NOMO-1 (cell line): ENCODE data around the gene PLEKHH1.

Experiments used
- DNase-seq, 2 experiments: peaks; one replicate each; lab custom pipeline; 2025; ENCODE audit not compliant: unreplicated experiment in 2 of 2; lab: John Stamatoyannopoulos, UW

The PLEKHH1 gene

GRCh38 chr14:67562025-67562775 is 29.1 kb downstream of the PLEKHH1 start:
- no peak for DNase-seq

DNA sequence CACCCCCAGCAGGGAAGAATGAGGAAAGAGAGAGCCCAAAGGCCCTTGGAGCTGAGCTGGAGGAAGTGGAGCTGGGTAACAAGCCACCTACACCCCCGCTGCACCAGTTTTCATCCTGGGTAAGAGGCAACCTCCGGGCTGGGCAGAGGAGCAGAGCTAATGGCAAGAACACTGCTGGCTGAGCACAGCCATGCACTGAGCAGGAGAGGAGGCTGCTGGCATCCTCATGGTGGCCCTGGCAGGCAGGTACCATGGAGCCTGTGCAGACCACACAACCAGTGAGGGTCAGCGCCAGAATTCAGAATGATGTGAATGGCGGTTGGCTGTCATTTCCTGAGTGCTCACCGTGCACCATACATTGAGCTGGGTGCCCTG is 29.7 kb downstream of the PLEKHH1 start:
- no peak for DNase-seq

DNA sequence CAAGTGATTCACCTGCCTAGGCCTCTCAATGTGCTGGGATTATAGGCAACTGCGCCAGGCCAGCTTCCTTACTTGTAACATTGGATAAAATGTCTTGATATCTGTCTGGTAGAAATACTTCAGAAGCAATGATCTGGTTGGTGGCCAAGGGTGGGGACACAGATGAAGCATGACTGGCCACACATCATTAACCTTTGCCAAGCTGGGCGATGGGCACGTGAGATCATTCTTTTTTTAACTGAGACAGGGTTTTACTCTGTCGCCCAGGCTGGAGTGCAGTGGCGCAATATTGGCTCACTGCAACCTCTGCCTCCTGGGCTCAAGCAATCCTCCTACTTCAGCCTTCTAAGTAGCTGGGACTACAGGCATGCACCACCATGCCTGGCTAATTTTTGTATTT is 31.1 kb downstream of the PLEKHH1 start:
- no peak for DNase-seq

DNA sequence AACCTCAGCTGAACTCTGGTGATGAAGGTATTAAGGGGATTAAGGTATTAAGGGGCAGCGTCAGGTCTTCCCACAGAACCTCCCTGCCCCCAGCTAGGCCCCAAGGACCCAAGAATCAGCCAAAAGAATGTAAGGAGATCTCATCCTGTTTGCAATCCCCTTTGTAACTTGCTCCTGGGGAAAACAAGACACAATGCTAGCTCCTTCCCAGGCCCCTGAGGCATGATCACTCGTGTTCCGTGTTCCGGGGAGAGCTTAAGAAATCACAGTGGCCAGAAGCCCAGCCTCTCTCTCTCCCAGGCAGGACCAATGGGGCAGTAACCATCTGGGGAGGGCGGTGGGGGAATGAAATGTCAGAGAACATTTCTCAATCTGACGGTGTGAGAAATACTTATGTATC is 33.8 kb downstream of the PLEKHH1 start:
- no peak for DNase-seq

DNA sequence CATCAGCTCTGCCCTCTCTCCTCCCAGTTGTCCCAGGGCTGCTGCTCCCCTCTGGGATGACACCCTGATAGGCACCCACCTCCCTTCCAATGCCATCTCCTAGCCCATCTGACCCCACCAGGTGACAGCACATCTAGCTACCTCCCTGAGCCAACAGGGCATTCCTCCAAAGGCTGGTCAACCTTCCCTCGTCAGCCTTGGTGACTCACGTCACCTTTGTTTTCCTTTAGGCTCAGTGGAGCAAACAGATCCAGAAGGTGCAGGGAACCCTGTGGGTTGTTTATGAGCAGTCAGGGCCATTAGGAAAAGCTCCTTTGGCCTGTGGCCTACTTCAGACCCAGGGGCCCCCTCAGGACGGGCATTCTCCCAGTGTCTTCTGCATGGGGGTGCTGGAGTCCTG is 34.6 kb downstream of the PLEKHH1 start:
- no peak for DNase-seq

DNA sequence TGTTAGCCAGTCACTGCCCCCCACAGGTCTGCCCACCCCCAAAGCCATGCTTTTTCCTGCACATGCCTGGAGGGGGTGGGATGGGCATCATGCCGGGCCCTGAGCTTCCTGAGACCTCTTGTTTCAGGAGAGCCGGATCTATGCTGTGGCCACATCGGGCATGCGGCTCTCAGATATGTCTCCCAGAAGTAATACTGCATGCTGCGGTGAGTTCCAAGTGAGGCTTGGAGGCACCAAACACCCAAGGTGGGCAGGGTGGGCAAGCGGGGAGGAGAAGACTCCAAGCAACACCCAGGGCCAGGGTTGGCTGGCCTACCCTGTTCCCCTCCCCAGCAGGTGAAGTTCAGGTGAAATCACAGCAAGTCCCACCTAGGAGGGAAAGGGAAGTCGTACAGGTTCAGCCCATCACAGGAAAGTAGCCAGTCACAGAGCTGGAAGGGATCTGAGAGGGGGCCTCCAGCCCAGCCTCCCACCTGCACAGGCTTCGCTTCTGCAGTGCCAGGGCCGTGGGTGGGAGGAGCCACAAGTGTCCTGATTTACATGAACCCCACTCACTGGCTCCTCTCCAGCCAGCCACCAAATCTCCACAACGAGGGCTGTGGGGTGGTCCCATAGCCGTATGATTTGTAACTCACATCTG is 36.0 kb downstream of the PLEKHH1 start:
- no peak for DNase-seq

- DNase-seq, result no peak
Observed at GRCh38 chr14:67569651-67570290, 36.7 kb downstream of the PLEKHH1 start.

DNA sequence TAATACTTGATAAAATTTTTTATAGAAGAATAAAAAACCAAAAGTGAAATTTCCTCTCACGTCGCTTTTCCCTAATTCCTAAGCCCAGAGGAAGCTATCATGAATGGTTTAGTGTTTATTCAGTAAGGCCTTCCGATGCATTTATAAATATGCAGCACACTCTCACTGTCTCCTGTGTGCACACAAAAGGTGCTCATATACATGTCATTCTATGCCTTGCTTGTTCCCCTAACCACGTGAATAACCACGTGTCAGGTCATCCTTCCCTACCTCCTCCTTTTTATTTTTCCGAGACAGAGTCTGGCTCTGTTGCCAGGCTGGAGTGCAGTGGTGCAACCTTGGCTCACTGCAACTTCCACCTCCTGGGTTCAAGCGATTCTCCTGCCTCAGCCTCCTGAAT is 37.4 kb downstream of the PLEKHH1 start:
- no peak for DNase-seq

GRCh38 chr14:67571275-67571990 is 38.3 kb downstream of the PLEKHH1 start:
- peak; percentile 12 to 52 for DNase-seq

GRCh38 chr14:67571991-67572323 is 38.9 kb downstream of the PLEKHH1 start:
- DNase-seq, result no peak

DNA sequence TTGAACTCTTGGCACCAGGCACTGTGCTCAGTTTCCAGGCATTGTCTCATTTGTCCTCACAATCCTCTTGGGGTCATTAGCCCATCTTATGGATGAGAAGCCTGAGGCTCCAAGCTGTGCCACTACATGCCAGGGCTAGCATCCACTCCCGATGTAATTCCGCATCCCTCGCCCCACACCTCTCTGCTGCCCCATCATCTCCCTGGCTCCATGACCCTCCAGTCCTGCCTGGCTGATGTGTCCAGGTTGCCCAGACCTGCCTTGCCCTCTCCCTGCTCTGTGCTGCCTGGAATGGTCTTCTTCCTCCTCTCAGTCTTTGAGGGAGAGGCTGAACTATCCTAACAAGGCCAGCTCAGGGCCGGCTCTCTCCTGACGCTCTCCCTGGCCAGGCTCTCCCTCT is 39.5 kb downstream of the PLEKHH1 start:
- DNase-seq, result no peak

- no peak for DNase-seq
Observed at GRCh38 chr14:67573228-67574010, 40.3 kb downstream of the PLEKHH1 start.

DNA sequence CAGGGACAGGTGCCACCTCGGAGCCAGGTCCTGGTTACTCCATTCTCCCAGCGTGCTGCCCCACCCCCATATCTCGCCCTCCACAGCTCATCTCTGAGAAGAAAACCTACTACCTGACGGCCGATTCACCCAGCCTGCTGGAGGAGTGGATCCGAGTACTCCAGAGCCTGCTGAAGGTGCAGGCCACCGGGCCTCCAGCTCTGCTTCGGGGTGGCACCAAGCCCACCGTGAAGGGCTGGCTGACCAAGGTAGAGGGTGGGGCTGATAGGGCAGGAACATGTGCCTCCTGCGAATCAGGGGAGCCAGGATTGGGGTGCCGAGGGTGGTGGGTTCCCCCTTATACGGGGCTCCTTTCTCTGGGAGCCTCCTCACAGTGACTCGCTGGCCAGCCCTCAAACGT is 41.1 kb downstream of the PLEKHH1 start:
- no peak for DNase-seq

GRCh38 chr14:67574806-67575205 is 41.7 kb downstream of the PLEKHH1 start:
- no peak for DNase-seq

DNA sequence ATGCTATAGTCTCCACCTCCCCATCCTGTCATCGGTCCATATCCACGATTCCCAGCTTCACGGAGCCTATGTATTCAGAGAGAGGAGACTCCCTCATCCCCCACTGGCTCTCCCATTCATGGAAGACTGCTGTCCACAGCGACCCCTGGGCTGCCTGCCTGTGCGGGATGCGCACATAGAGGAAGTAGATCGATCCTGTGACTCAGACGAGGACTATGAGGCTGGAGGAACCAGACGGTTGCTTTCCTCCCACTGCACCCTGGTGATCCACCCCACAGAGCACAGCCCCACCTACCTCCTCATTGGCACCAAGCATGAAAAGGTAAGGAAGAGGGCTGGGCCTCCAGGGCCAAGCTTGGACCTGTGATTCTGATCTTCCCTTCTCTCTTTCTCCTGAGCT is 42.6 kb downstream of the PLEKHH1 start:
- DNase-seq, result peak; percentile 23 to 35

GRCh38 chr14:67576216-67576955 is 43.3 kb downstream of the PLEKHH1 start:
- no peak for DNase-seq

- no peak for DNase-seq
Observed at GRCh38 chr14:67577181-67577808, 44.2 kb downstream of the PLEKHH1 start.

DNA sequence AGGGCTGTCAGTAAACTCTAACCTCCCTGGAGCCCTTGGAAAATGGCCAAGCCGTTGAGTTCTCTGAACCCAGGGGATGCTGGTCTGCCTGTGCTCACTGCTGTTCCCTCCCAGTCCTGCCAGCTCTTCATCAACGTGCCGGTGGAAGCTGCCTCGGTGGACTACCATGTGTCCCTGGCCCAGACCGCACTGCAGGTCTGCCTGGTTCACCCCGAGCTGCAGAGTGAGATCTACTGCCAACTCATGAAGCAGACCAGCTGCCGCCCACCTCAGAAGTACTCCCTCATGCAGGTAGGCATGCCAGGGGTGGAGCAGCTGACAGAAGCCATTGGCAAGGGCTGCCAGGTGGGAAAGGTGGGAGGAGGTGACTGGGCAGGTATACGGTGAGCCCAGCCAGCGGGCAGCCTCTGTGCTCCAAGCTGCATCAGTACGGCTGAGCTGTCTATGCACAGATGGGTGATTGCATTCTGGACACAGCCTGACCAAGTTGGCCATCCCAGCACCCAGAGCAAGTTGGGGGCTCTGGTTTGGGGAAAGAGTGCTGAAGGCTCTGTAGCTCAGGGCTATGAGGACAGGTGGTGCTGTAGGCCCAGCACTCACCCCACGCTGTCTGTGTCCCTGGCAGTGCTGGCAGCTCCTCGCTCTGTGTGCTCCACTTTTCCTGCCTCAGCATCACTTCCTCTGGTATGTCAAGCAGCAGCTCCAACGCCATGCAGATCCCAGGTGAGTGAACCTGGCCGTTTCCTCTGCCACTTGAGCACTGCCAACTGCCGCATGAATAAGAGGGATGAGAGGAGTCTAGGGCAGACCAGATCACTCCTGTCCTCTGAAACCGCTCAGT is 45.0 kb downstream of the PLEKHH1 start:
- DNase-seq, result no peak

DNA sequence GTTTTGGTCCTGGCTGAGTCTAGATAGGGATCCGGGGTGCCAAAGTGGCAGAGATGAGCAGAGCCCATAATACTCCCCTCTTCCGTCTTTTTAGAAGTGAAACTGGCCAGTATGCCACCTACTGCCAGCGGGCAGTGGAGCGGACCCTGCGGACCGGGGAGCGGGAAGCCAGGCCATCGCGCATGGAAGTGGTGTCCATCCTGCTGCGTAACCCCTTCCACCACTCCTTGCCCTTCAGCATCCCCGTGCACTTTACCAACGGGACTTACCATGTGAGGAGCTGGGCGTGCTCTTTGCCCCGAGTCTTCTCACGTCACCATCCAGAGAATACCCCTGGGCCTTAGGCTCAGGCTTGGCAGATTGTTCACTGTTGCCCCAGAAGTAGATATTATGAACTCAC is 46.0 kb downstream of the PLEKHH1 start:
- DNase-seq, result no peak
